Measurements from ENCODE around the gene SLC35B2.

DNA sequence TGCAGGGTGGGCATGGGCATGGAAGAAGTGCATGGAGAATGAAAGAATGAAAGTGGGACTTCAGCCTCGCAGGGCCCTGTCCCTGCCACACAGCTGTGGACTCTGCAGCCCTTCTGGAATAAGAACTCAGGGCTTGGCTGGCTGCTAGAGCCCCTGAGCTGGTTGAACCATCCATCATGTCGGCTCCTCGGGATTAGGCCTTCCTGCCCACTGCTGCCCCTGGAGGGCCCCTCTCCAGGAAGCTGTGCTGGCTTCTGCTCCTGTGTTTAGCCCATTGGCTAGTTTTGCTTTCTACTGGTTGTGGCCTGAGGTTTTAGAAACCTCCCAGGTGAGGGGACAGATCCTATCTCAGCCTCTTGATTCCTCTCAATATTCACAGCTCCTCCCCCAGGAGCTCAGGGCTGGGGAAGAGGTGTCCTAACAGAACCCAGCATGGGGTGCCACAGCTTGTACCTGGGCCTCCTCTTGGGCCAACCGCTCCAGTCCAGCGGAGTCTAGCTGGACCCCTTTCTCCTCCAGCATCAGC is 47.9 kb upstream of the SLC35B2 start:
- TF ChIP-seq CTCF (IDR thresholded peaks at IDR 0.05; ENCODE audit: low read length): no peak
- no peak for TF ChIP-seq EZH2 (optimal IDR thresholded peaks at IDR 0.05; ENCODE audit: low read depth, low read length)
- TF ChIP-seq EZH2phosphoT487 (IDR thresholded peaks at IDR 0.05; ENCODE audit: low read length): no peak
